Measurements from ENCODE around the gene ASIC2.

The ASIC2 gene

GRCh38 chr17:33113276-33113990 lies 179.7 kb downstream of the ASIC2 start:
- DNase-seq (ENCODE audit: low read depth), result no peak

GRCh38 chr17:33112763-33113162 lies 180.3 kb downstream of the ASIC2 start:
- DNase-seq (ENCODE audit: low read depth), result no peak

- DNase-seq (ENCODE audit: low read depth), result no peak
Observed at GRCh38 chr17:33109336-33110072, 183.6 kb downstream of the ASIC2 start.

- DNase-seq (ENCODE audit: low read depth), result no peak
Observed at GRCh38 chr17:33106525-33107165, 186.4 kb downstream of the ASIC2 start.

- no peak for DNase-seq (ENCODE audit: low read depth)
Observed at GRCh38 chr17:33105911-33106310, 187.2 kb downstream of the ASIC2 start.

- DNase-seq (ENCODE audit: low read depth), result no peak
Observed at GRCh38 chr17:33099906-33100305, 193.2 kb downstream of the ASIC2 start.

GRCh38 chr17:33099252-33099651 lies 193.8 kb downstream of the ASIC2 start:
- DNase-seq (ENCODE audit: low read depth), result no peak

- DNase-seq (ENCODE audit: low read depth), result no peak
Observed at GRCh38 chr17:33097411-33097810, 195.7 kb downstream of the ASIC2 start.

- no peak for DNase-seq (ENCODE audit: low read depth)
Observed at GRCh38 chr17:33096161-33096560, 196.9 kb downstream of the ASIC2 start.

GRCh38 chr17:33091271-33091670 lies 201.8 kb downstream of the ASIC2 start:
- DNase-seq (ENCODE audit: low read depth), result no peak

- DNase-seq (ENCODE audit: low read depth), result no peak
Observed at GRCh38 chr17:33090806-33091205, 202.3 kb downstream of the ASIC2 start.

GRCh38 chr17:33086878-33087277 lies 206.2 kb downstream of the ASIC2 start:
- no peak for DNase-seq (ENCODE audit: low read depth)

GRCh38 chr17:33086041-33086440 lies 207.1 kb downstream of the ASIC2 start:
- DNase-seq (ENCODE audit: low read depth), result no peak

- DNase-seq (ENCODE audit: low read depth), result no peak
Observed at GRCh38 chr17:33085256-33085655, 207.8 kb downstream of the ASIC2 start.

- DNase-seq (ENCODE audit: low read depth), result no peak
Observed at GRCh38 chr17:33084755-33085154, 208.3 kb downstream of the ASIC2 start.

- no peak for DNase-seq (ENCODE audit: low read depth)
Observed at GRCh38 chr17:33082529-33083173, 210.4 kb downstream of the ASIC2 start.

- DNase-seq (ENCODE audit: low read depth), result no peak
Observed at GRCh38 chr17:33080091-33080490, 213.0 kb downstream of the ASIC2 start.

GRCh38 chr17:33079201-33079600 lies 213.9 kb downstream of the ASIC2 start:
- no peak for DNase-seq (ENCODE audit: low read depth)

GRCh38 chr17:33076979-33077378 lies 216.1 kb downstream of the ASIC2 start:
- DNase-seq (ENCODE audit: low read depth), result no peak

GRCh38 chr17:33073416-33073815 lies 219.7 kb downstream of the ASIC2 start:
- DNase-seq (ENCODE audit: low read depth), result no peak

- no peak for DNase-seq (ENCODE audit: low read depth)
Observed at GRCh38 chr17:33072421-33073161, 220.5 kb downstream of the ASIC2 start.

GRCh38 chr17:33071656-33072055 lies 221.4 kb downstream of the ASIC2 start:
- DNase-seq (ENCODE audit: low read depth), result no peak
